Measurements from ENCODE around the gene ARMC9. TPM values are rescaled to one million over a fixed set of nuclear protein-coding genes. Genes with fewer than 3 reads are reported as not detected.

Gene ARMC9
- total RNA-seq, 1 experiment from 2014 or later: 16.4 TPM

- TF ChIP-seq SRF (IDR thresholded peaks at IDR 0.05; ENCODE audit: low read depth) (no peak), EGR1 (IDR thresholded peaks at IDR 0.05; ENCODE audit: low read depth) (no peak), SP1 (IDR thresholded peaks at IDR 0.05; ENCODE audit: low read depth) (no peak), JUND (IDR thresholded peaks at IDR 0.05) (no peak), ZFX (IDR thresholded peaks at IDR 0.05) (no peak)
These were observed 135.9 kb downstream of the ARMC9 start (continued) for GRCh38 chr2:231334179-231334930.

DNA sequence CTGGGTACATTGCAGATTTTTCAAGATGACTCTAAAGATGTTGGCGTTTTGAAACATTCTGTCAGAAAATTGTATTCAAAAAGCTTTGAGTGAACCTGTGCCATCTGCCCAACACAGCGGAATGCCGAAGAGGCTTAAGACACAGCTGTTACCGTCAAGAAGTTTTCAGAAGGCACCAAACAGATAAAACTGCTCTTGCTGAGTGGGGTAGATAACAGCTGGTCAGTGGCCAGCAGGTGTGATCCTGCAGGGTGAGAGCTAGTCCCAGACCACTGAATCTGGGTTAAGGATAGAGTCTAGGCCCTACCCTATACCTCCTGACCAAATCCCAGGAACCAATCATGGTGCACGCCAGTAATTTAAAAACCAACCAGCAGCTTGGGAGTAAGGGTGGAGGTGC is 136.6 kb downstream of the ARMC9 start:
- no peak overlapping the region for H3K4me3 ChIP-seq (replicated peaks in 1 of 2; ENCODE audit: low read depth in 1 of 2, low read length in 2 of 2)
- no peak for TF ChIP-seq FOSL1 (IDR thresholded peaks at IDR 0.05; ENCODE audit: low read depth)
- no peak for TF ChIP-seq YY1 (IDR thresholded peaks at IDR 0.05; ENCODE audit: extremely low read depth, insufficient replicate concordance, low read depth, low read length)
- TF ChIP-seq ZFX (IDR thresholded peaks at IDR 0.05): no peak
- no peak for TF ChIP-seq RAD21 (IDR thresholded peaks at IDR 0.05; ENCODE audit: low read depth)
- no peak for TF ChIP-seq EZH2 (IDR thresholded peaks at IDR 0.05)
- TF ChIP-seq, protein P1, sequence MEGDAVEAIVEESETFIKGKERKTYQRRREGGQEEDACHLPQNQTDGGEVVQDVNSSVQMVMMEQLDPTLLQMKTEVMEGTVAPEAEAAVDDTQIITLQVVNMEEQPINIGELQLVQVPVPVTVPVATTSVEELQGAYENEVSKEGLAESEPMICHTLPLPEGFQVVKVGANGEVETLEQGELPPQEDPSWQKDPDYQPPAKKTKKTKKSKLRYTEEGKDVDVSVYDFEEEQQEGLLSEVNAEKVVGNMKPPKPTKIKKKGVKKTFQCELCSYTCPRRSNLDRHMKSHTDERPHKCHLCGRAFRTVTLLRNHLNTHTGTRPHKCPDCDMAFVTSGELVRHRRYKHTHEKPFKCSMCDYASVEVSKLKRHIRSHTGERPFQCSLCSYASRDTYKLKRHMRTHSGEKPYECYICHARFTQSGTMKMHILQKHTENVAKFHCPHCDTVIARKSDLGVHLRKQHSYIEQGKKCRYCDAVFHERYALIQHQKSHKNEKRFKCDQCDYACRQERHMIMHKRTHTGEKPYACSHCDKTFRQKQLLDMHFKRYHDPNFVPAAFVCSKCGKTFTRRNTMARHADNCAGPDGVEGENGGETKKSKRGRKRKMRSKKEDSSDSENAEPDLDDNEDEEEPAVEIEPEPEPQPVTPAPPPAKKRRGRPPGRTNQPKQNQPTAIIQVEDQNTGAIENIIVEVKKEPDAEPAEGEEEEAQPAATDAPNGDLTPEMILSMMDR (IDR thresholded peaks at IDR 0.05 in 2 of 3, conservative IDR thresholded peaks at IDR 0.05 in 1 of 3; ENCODE audit: borderline replicate concordance in 1 of 3, insufficient read depth in 1 of 3, low read depth in 2 of 3, low read length in 2 of 3): no peak
- no peak for TF ChIP-seq POLR2A (IDR thresholded peaks at IDR 0.05; ENCODE audit: borderline replicate concordance, extremely low read depth, insufficient read depth, insufficient read length)
- no peak for TF ChIP-seq TCF7L2 (IDR thresholded peaks at IDR 0.05; ENCODE audit: borderline replicate concordance, extremely low read depth, insufficient read depth, insufficient read length)
- no peak for TF ChIP-seq ATF3 (IDR thresholded peaks at IDR 0.05)
- TF ChIP-seq EGR1 (IDR thresholded peaks at IDR 0.05; ENCODE audit: low read depth): no peak
- TF ChIP-seq, protein P2, sequence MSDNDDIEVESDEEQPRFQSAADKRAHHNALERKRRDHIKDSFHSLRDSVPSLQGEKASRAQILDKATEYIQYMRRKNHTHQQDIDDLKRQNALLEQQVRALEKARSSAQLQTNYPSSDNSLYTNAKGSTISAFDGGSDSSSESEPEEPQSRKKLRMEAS (IDR thresholded peaks at IDR 0.05): no peak
- TF ChIP-seq SP1 (IDR thresholded peaks at IDR 0.05; ENCODE audit: low read depth): no peak
- TF ChIP-seq JUND (IDR thresholded peaks at IDR 0.05): no peak
- no peak for TF ChIP-seq EZH2phosphoT487 (IDR thresholded peaks at IDR 0.05; ENCODE audit: borderline replicate concordance)
- no peak for TF ChIP-seq SIN3A (IDR thresholded peaks at IDR 0.05; ENCODE audit: low read depth)
- no peak overlapping the region for H3K27ac ChIP-seq (ENCODE audit: low read depth, low read length)
- ChIA-PET POLR2A (no interaction called here), RAD21 (ENCODE audit: low non-redundant PET in 1 of 2, low total read pairs in 2 of 2, uncharacterized antibody in 2 of 2, unreplicated experiment in 2 of 2) (no interaction called here), CTCF (no interaction called here)
- H3K9me3 ChIP-seq (ENCODE audit: control insufficient read depth in 1 of 2, insufficient read depth in 1 of 2, low read depth in 1 of 2, low read length in 2 of 2): no peaks in the 10 kb centered on the region
- intact Hi-C loops (cut with micrococcal nuclease): no loop called here
- no TSS peak for BruUV-seq (replicated peaks)
- peaks cover 0 to 7% of the 10 kb centered on the region in 2 experiments; a peak in 1 of 4 replicates for H3K4me1 ChIP-seq (ENCODE audit: control insufficient read depth in 1 of 2, insufficient read depth in 2 of 2, low read length in 2 of 2)
- DNase-seq (ENCODE audit: low read depth, low spot score) (no peak), ATAC-seq (no peak)
- no peaks in the 10 kb centered on the region for H3K36me3 ChIP-seq (ENCODE audit: control insufficient read depth in 1 of 2, insufficient read depth in 2 of 2, low read length in 2 of 2)
- no peaks in the 10 kb centered on the region for H3K79me2 ChIP-seq (ENCODE audit: insufficient read depth, low read length)
- H3K9me2 ChIP-seq (ENCODE audit: insufficient read depth): no peaks in the 10 kb centered on the region
- H3K4me2 ChIP-seq (ENCODE audit: low read length): no peak overlapping the region
- no peaks in the 10 kb centered on the region for H3K27me3 ChIP-seq (ENCODE audit: insufficient read depth, low read length)
- no peak overlapping the region for H3K9ac ChIP-seq (ENCODE audit: low read length)
- H2AFZ ChIP-seq (ENCODE audit: low read depth, low read length, poor library complexity, severe bottlenecking): no peak overlapping the region
- no peaks in the 10 kb centered on the region for H4K20me1 ChIP-seq (ENCODE audit: insufficient read depth)
